A549 (cell line): ENCODE data around the gene PEA15. TPM values are rescaled to one million over a fixed set of nuclear protein-coding genes. Genes with fewer than 3 reads are reported as not detected.

Experiments used
- ATAC-seq, 2 experiments: fragments of 200-7000 bp in 1 of 2; fragments of >200 bp in 1 of 2; cut with Nextera tagmentation in 1 of 2; cut with Tn5 transposase in 1 of 2; 3 replicates each; pipeline versions ENCODE4 v1.8.0 to v1.9.1; 2018 to 2020; ENCODE audit warnings: mild to moderate bottlenecking in 1 of 2, moderate library complexity in 1 of 2
- CTCF ChIA-PET: fragments of 300-600 bp; sonication (Branson Sonifier 250); formaldehyde crosslinking; extraction: SDS; loops from one replicate; lab custom pipeline; 2021; ENCODE audit warnings: antibody characterized with exemption, inconsistent platforms; lab: Yijun Ruan, JAX
- POLR2A ChIA-PET: fragments of 350-600 bp; formaldehyde crosslinking; extraction: SDS; loops from one replicate; lab custom pipeline; 2021; ENCODE audit warnings: antibody characterized with exemption, inconsistent platforms; lab: Yijun Ruan, JAX
- DNase-seq, 2 experiments: peaks; one replicate each; pipeline versions ENCODE4 v3.0.0 to v3.0.0-alpha.2; 2011 to 2016; ENCODE audit warnings: low read depth in 1 of 2, low spot score in 1 of 2
- FAIRE-seq: peaks from 2 replicates; lab custom pipeline; 2011; peaks lifted over from hg19 to GRCh38; lab: Jason Lieb, UNC
- H3K27ac ChIP-seq, 2 experiments: fragments of >200 bp; sonication (Bioruptor Twin); formaldehyde crosslinking; 3 replicates each; pipeline ENCODE4 v1.5.1; 2016 to 2017
- H3K4me1 ChIP-seq: fragments of >200 bp; sonication (Bioruptor Twin); formaldehyde crosslinking; 3 replicates; pipeline ENCODE4 v1.6.1; 2016
- H3K4me2 ChIP-seq: fragments of >200 bp; sonication (Bioruptor Twin); formaldehyde crosslinking; 3 replicates; pipeline ENCODE4 v1.6.1; 2016
- H3K4me3 ChIP-seq: fragments of >200 bp; sonication (Bioruptor Twin); formaldehyde crosslinking; 3 replicates; pipeline ENCODE4 v1.5.1; 2016
- H3K9me3 ChIP-seq: fragments of >200 bp; sonication (Bioruptor Twin); formaldehyde crosslinking; 3 replicates; pipeline ENCODE4 v1.6.1; 2016
- BCL3 ChIP-seq: fragments of >200 bp; sonication (Bioruptor Twin); formaldehyde crosslinking; IDR thresholded peaks from 3 replicates; pipeline ENCODE4 v1.6.1; 2016
- CBX8 ChIP-seq: fragments of 200-600 bp; sonication (generic); IDR thresholded peaks from 2 replicates; pipeline ENCODE4 v1.6.1; 2016
- EHF ChIP-seq: fragments of 250-450 bp; sonication (Bioruptor Pico); IDR thresholded peaks from 2 replicates; pipeline ENCODE4 v1.5.0; 2020; ENCODE audit warnings: mild to moderate bottlenecking
- HEYL ChIP-seq: fragments of 250-450 bp; sonication (Bioruptor Pico); IDR thresholded peaks from 2 replicates; pipeline ENCODE4 v1.8.0; 2021; ENCODE audit warnings: mild to moderate bottlenecking, moderate library complexity
- HOXB13 ChIP-seq: fragments of 250-450 bp; sonication (Bioruptor Pico); IDR thresholded peaks from 2 replicates; pipeline ENCODE4 v1.5.0; 2020; ENCODE audit warnings: low read depth, mild to moderate bottlenecking, moderate library complexity
- KDM1A ChIP-seq: fragments of 200-600 bp; sonication (generic); IDR thresholded peaks from 2 replicates; pipeline ENCODE4 v1.6.1; 2016; ENCODE audit warnings: low read depth, mild to moderate bottlenecking
- KDM5A ChIP-seq: fragments of 200-600 bp; sonication (generic); IDR thresholded peaks from 2 replicates; pipeline ENCODE4 v1.6.1; 2016; ENCODE audit warnings: antibody characterized with exemption, mild to moderate bottlenecking
- MAFK ChIP-seq: fragments of 450-650 bp; IDR thresholded peaks from 2 replicates; pipeline ENCODE4 v1.6.1; 2014; ENCODE audit not compliant: partially characterized antibody
- NFE2L2 ChIP-seq: fragments of 150-350 bp; conservative IDR thresholded peaks from 2 replicates; pipeline ENCODE4 v1.6.1; 2014; ENCODE audit warnings: low read length
- POLR2A ChIP-seq: IDR thresholded peaks from 2 replicates; pipeline ENCODE4 v1.6.1; 2012; ENCODE audit warnings: mild to moderate bottlenecking, low read length
- POLR2AphosphoS2 ChIP-seq: conservative IDR thresholded peaks from 2 replicates; pipeline ENCODE4 v1.6.1; 2012; ENCODE audit warnings: low read length, improper control_type of control experiment, inconsistent platforms
- REST ChIP-seq: fragments of 200-600 bp; sonication (generic); IDR thresholded peaks from 2 replicates; pipeline ENCODE4 v1.6.1; 2016; ENCODE audit warnings: antibody characterized with exemption, mild to moderate bottlenecking, moderate library complexity
- RNF2 ChIP-seq: fragments of 200-600 bp; sonication (generic); IDR thresholded peaks from 2 replicates; pipeline ENCODE4 v1.6.1; 2016; ENCODE audit warnings: low read depth, mild to moderate bottlenecking, antibody characterized with exemption, moderate library complexity, borderline replicate concordance
- SMC3 ChIP-seq: fragments of >200 bp; sonication (Bioruptor Twin); formaldehyde crosslinking; IDR thresholded peaks from 3 replicates; pipeline ENCODE4 v1.6.1; 2018; ENCODE audit warnings: inconsistent platforms
- TP53 ChIP-seq: fragments of 250-450 bp; sonication (Bioruptor Pico); IDR thresholded peaks from 2 replicates; pipeline ENCODE4 v1.5.0; 2021; ENCODE audit warnings: mild to moderate bottlenecking, moderate library complexity
- USF2 ChIP-seq: fragments of 450-650 bp; IDR thresholded peaks from 2 replicates; pipeline ENCODE4 v1.6.1; 2014; ENCODE audit warnings: antibody characterized with exemption
- ZC3H11A ChIP-seq: fragments of 450-650 bp; IDR thresholded peaks from 2 replicates; pipeline ENCODE4 v1.6.1; 2014; ENCODE audit warnings: antibody characterized with exemption, mild to moderate bottlenecking
- WGBS: methylation state at CpG from one replicate; pipeline ENCODE4 v1.1.6; 2017; ENCODE audit errors: missing lambda C conversion rate; 5-methylcytosine and 5-hydroxymethylcytosine counted together
- polyA plus RNA-seq, 4 experiments: library from polyadenylated mRNA; depleted of rRNA in 3 of 4; stranded (reverse); fragments of >200 nt; fragmentation: RNase III in 1 of 4; extraction: RNeasy Plus Mini Kit Qiagen cat#74134 plus additional on column Dnase treatment in 1 of 4; gene quantifications; 2 replicates in 3 of 4; 3 replicates in 1 of 4; pipeline ENCODE4 v1.2.3, GENCODE V29; 2011 to 2017
- TF ChIP-seq, protein P1 (sequence below): fragments of >200 bp; sonication (Bioruptor Twin); formaldehyde crosslinking; IDR thresholded peaks from 3 replicates; pipeline ENCODE4 v1.5.1; 2016
- TF ChIP-seq, protein P2 (sequence below): fragments of 150-350 bp; IDR thresholded peaks from 2 replicates; pipeline ENCODE4 v1.6.1; 2014; ENCODE audit warnings: low read depth, mild to moderate bottlenecking, low read length

The PEA15 gene
- polyA plus RNA-seq, 2 of the 4 experiments (the other 2 are of a cell fraction) = 115 to 136 TPM

GRCh38 chr1:160189649-160190625 is 15.2 kb upstream of the PEA15 start, which contains the start of gene CASQ1:
CASQ1 (plus strand) TSS chr1:160190575; CDS start chr1:160190752, 177 bp downstream.
- TF ChIP-seq CBX8 (no peak), EHF (CRISPR knock-in tag) (no peak), ZC3H11A (no peak), USF2 (no peak), POLR2A (no peak), HEYL (CRISPR knock-in tag) (no peak), REST (no peak), SMC3 (no peak), BCL3 (no peak), POLR2AphosphoS2 (no peak), KDM1A (no peak), MAFK (no peak), RNF2 (no peak), TP53 (CRISPR knock-in tag) (no peak), NFE2L2 (no peak), KDM5A (no peak), HOXB13 (CRISPR knock-in tag) (no peak)
- TF ChIP-seq, protein P1, sequence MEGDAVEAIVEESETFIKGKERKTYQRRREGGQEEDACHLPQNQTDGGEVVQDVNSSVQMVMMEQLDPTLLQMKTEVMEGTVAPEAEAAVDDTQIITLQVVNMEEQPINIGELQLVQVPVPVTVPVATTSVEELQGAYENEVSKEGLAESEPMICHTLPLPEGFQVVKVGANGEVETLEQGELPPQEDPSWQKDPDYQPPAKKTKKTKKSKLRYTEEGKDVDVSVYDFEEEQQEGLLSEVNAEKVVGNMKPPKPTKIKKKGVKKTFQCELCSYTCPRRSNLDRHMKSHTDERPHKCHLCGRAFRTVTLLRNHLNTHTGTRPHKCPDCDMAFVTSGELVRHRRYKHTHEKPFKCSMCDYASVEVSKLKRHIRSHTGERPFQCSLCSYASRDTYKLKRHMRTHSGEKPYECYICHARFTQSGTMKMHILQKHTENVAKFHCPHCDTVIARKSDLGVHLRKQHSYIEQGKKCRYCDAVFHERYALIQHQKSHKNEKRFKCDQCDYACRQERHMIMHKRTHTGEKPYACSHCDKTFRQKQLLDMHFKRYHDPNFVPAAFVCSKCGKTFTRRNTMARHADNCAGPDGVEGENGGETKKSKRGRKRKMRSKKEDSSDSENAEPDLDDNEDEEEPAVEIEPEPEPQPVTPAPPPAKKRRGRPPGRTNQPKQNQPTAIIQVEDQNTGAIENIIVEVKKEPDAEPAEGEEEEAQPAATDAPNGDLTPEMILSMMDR = no peak
- TF ChIP-seq, protein P2, sequence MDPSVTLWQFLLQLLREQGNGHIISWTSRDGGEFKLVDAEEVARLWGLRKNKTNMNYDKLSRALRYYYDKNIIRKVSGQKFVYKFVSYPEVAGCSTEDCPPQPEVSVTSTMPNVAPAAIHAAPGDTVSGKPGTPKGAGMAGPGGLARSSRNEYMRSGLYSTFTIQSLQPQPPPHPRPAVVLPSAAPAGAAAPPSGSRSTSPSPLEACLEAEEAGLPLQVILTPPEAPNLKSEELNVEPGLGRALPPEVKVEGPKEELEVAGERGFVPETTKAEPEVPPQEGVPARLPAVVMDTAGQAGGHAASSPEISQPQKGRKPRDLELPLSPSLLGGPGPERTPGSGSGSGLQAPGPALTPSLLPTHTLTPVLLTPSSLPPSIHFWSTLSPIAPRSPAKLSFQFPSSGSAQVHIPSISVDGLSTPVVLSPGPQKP = no peak
- TF ChIP-seq, all 56 proteins: peak for 0
- POLR2A ChIA-PET = interaction anchor here (0.6 to 1.1 kb wide), 2 partner anchors 36 to 89 kb away, joined by 3 to 4 read pairs; no protein-coding TSS in a partner anchor
- Histone ChIP-seq H3K9me3 (no peaks in the 10 kb centered on the region), H3K27ac (no peak within 1 kb of the TSS), H3K4me1 (peaks cover 18% of the 10 kb centered on the region), H3K4me2 (no peak within 1 kb of the TSS), H3K4me3 (no peak within 1 kb of the TSS)
- 64% methylated on average over 15 of the region's 15 CpGs for WGBS
- CTCF ChIA-PET = interaction anchor here (0.6 to 6.7 kb wide), 18 partner anchors 9 to 189 kb away, joined by 3 to 108 read pairs (median 16); partner anchors contain the start of gene PEA15
- DNase-seq (no peak), FAIRE-seq (no peak), ATAC-seq (no peak)
